ENCODE results near the gene KRT12.

The KRT12 gene

DNA sequence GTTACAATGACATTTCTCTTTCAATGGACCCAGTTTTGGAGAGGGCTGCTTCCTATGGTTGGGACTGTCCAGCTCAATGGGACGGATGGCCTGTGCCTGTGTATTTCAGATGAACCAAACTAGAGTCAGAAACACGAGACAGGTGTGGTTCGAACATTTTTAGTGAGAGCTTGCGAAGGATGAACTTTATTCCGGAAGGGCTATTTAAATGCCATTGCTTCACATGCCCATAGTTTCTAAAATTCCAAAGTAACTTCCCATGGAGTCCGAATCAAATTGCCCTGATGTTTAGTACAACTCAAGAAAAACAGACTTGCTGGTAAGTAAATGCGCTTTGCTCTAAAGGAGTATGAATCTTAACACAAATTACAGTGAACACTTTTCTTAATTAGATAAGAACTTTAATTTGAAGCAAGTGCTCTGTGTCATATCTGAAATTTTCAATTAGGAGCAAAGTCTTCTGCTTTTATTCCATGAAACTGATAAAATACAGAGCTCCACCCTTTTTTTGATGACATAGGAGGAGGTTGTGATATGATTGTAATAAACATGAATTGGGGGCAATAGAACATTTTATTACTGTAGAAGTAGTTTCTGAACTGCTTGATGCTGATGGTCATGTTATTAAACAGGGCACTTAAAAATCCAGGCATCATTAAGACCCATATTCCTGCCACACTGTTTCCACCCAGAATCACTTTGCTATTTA is 16.8 kb upstream of the KRT12 start:
- no peak overlapping the region for H3K4me3 ChIP-seq (ENCODE audit: low read depth, low read length)
- TF ChIP-seq, protein P1, sequence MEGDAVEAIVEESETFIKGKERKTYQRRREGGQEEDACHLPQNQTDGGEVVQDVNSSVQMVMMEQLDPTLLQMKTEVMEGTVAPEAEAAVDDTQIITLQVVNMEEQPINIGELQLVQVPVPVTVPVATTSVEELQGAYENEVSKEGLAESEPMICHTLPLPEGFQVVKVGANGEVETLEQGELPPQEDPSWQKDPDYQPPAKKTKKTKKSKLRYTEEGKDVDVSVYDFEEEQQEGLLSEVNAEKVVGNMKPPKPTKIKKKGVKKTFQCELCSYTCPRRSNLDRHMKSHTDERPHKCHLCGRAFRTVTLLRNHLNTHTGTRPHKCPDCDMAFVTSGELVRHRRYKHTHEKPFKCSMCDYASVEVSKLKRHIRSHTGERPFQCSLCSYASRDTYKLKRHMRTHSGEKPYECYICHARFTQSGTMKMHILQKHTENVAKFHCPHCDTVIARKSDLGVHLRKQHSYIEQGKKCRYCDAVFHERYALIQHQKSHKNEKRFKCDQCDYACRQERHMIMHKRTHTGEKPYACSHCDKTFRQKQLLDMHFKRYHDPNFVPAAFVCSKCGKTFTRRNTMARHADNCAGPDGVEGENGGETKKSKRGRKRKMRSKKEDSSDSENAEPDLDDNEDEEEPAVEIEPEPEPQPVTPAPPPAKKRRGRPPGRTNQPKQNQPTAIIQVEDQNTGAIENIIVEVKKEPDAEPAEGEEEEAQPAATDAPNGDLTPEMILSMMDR (IDR thresholded peaks at IDR 0.05; ENCODE audit: low read depth, low read length): no peak

DNA sequence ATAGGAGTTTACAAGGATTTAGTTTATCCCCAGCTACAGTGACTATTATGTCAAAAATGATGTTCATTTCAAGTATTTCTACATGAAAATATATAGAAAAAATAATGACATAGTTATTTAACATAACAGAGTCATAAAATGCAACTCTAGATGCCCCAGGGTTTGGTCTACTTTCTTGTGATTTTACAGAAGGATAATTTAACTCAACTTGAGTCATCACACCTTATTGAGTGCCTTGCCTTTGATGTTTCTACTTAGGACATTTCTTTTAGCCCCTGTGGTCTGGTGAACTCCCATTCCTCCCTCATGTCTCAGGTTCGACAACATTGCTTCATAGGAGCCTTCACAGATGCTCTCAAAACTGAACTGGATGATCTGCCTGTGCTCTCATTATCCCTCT is 16.0 kb upstream of the KRT12 start:
- H3K4me3 ChIP-seq (ENCODE audit: low read depth, low read length): no peak overlapping the region
- TF ChIP-seq, protein P1 (IDR thresholded peaks at IDR 0.05; ENCODE audit: low read depth, low read length): no peak

DNA sequence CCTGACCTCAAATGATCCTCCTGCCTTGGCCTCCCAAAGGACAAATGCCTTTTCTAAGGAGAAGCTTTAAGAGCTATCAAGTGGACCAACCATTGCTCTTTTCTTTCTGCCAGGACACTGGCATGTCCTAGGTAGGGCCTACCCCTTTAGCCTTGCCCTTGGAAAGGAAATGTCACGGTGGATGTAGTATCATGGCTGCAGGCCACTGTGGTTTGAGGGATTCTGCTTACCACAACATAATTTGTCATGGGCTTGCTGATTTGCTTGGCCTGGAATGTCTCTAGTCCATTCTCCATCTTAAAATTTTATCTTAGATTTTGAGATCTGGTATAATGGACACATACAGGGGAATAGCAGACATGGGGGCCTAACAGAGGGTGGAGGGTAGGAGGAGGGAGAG is 12.0 kb upstream of the KRT12 start:
- TF ChIP-seq, protein P1 (IDR thresholded peaks at IDR 0.05; ENCODE audit: low read depth, low read length): no peak
- H3K4me3 ChIP-seq (ENCODE audit: low read depth, low read length): no peak overlapping the region

DNA sequence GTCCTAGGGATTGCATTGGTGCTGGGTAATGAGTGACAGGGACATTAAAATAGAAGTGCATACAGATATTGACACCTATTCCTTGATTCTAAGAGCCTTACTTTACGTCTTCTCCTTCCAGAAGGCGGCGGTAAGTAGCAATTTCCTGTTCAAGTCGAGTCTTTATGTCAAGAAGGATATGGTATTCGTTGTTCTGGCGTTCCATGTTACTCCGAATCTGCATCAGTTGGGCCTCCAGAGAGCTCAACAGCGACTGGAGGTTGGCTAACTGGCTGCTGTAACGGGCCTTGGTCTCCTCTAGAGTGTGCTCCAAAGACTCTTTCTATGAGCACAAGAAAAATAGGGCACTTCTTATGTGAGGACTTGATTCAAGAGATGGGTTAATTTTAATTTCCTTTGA is 11.0 kb upstream of the KRT12 start:
- TF ChIP-seq, protein P1 (IDR thresholded peaks at IDR 0.05; ENCODE audit: low read depth, low read length): no peak
- no peak overlapping the region for H3K4me3 ChIP-seq (ENCODE audit: low read depth, low read length)

DNA sequence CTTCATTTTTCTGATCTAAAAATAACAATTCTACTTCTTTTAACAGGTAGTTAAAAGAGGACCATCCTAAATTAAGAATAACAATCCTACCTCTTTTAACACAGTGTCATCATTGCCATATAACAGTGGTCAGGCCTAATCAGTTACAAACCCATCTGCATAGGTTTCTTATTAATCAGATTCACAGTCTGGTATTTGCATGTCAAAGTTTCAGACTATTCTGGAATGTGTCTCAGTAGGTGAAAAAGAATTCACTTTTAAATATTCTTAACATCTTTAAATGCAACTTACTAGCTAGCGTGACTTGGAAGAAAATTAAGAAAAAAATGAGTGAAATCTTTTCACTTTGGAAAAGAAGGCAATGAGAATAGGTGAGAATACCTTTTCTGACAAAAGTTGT is 6.8 kb upstream of the KRT12 start:
- H3K4me3 ChIP-seq (ENCODE audit: low read depth, low read length): no peak overlapping the region
- TF ChIP-seq, protein P1 (IDR thresholded peaks at IDR 0.05; ENCODE audit: low read depth, low read length): no peak

DNA sequence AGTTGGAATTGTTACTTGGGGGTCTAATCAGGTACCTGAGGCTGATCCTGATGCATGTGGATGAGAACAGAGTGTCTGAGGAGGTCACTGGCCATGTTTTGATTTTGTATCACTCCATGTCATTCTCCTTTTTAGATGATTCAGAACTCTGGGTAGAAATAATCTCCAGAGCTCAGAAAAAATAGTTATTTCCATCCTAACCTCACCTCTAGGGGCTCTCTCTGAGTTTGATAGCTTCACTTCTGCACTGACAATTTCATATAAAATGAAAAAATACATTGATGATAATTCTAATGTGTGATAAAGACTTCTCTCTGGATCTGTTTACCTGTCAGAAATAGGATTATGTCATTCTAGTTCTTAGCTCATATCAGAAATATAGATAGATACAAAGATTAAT is 6.2 kb upstream of the KRT12 start:
- no peak overlapping the region for H3K4me3 ChIP-seq (ENCODE audit: low read depth, low read length)
- TF ChIP-seq, protein P1 (IDR thresholded peaks at IDR 0.05; ENCODE audit: low read depth, low read length): no peak

DNA sequence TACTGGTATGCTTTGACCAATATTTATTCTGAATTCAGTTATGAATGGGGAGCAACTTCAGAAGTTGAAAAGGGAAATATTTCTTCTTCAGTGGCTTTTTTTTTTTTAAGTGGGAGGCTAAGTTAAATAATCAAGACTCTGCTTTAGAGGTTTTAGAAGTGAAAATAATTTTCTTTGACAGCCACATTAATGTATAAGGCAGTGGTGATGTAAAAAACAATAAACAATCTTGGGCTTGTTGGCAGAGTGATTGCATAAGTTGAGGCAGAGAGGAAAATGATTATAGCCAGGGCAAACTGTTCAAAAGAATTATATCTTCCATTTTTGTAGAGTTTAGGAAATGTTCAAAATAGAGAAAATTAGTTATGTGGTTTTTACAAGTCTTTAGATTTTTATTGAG is 5.4 kb upstream of the KRT12 start:
- no peak overlapping the region for H3K4me3 ChIP-seq (ENCODE audit: low read depth, low read length)
- TF ChIP-seq, protein P1 (IDR thresholded peaks at IDR 0.05; ENCODE audit: low read depth, low read length): no peak

Measured in WI38 (cell line).